Astrocyte (in vitro differentiated cells and primary cell): Measurements from ENCODE around the gene CYP46A1.

Experiments
- CTCF ChIP-seq: IDR thresholded peaks from 2 replicates; pipeline ENCODE4 v1.5.1; 2011; ENCODE audit warnings: low read depth, mild to moderate bottlenecking, inconsistent platforms, low read length, moderate library complexity; ENCODE audit not compliant: insufficient read depth
- EZH2 ChIP-seq: IDR thresholded peaks from 2 replicates; pipeline ENCODE4 v1.6.1; 2012; ENCODE audit warnings: mild to moderate bottlenecking, low read length, inconsistent platforms; ENCODE audit not compliant: insufficient read depth

- TF ChIP-seq CTCF (no peak), EZH2 (no peak)
Observed at GRCh38 chr14:99752486-99753121, 68.5 kb downstream of the CYP46A1 start.
